Tibial nerve (tissue), 4 donors: Measurements from ENCODE around the gene PHACTR1. TPM values are rescaled to one million over a fixed set of nuclear protein-coding genes. Genes with fewer than 3 reads are reported as not detected.

ENCODE experiments used
- DNase-seq, 2 donors: peaks; one replicate each; pipeline ENCODE4 v3.0.0-alpha.2; 2019; ENCODE audit warnings: low spot score in 2 of 2
- H3K27ac ChIP-seq, 4 donors: fragments of 200-600 bp; sonication (generic) in 3 of 4; one replicate each; pipeline ENCODE4 v1.5.1; 2017 to 2019; ENCODE audit warnings: mild to moderate bottlenecking in 1 of 4
- H3K27me3 ChIP-seq, 2 donors: fragments of 200-600 bp; sonication (generic) in 1 of 2; one replicate each; pipeline versions ENCODE4 v1.5.1 to v1.6.0; 2017 to 2019
- H3K36me3 ChIP-seq, 3 donors: fragments of 200-600 bp; sonication (generic); one replicate each; pipeline ENCODE4 v1.5.1; 2018 to 2019
- H3K4me1 ChIP-seq, 4 donors: fragments of 200-600 bp; sonication (generic) in 3 of 4; one replicate each; pipeline ENCODE4 v1.5.1; 2017 to 2019
- H3K4me3 ChIP-seq, 4 donors: fragments of 200-600 bp; sonication (generic) in 3 of 4; one replicate each; pipeline ENCODE4 v1.5.1; 2017 to 2019; ENCODE audit warnings: mild to moderate bottlenecking in 1 of 4, moderate library complexity in 1 of 4
- H3K9me3 ChIP-seq, 4 donors: fragments of 200-600 bp; sonication (generic) in 3 of 4; one replicate each; pipeline ENCODE4 v1.5.1; 2017 to 2019
- CTCF ChIP-seq, 5 experiments: fragments of 200-600 bp in 3 of 5; fragments of 450-650 bp in 2 of 5; sonication (generic) in 3 of 5; IDR thresholded peaks; one replicate each; pipeline ENCODE4 v1.5.1; 2016 to 2019; ENCODE audit warnings: antibody characterized with exemption in 5 of 5, mild to moderate bottlenecking in 3 of 5, moderate library complexity in 2 of 5
- EP300 ChIP-seq, 2 donors: sonication (generic); formaldehyde crosslinking; IDR thresholded peaks; one replicate each; pipeline ENCODE4 v1.6.1; 2017; ENCODE audit warnings: antibody characterized with exemption in 2 of 2, mild to moderate bottlenecking in 1 of 2
- POLR2A ChIP-seq, 2 donors: fragments of 450-650 bp; IDR thresholded peaks; one replicate each; pipeline ENCODE4 v1.6.1; 2017; ENCODE audit warnings: antibody characterized with exemption in 2 of 2, mild to moderate bottlenecking in 2 of 2, moderate library complexity in 2 of 2
- WGBS, 2 donors: methylation state at CpG; one replicate each; pipeline ENCODE4 v1.1.5; 2018; 5-methylcytosine and 5-hydroxymethylcytosine counted together
- total RNA-seq, 4 donors: library from RNA; depleted of rRNA; stranded (reverse); fragments of >200 nt; gene quantifications; one replicate each; pipeline ENCODE4 v1.1.0, GENCODE V29; 2016

Gene PHACTR1
- total RNA-seq, 4 donors from 2014 or later = 1.5 to 2.7 (median 1.6) TPM

- Histone ChIP-seq H3K27ac (no peak overlapping the region), H3K36me3 (no peaks in the 10 kb centered on the region), H3K9me3 (peaks cover 0 to 5% (median 2%) of the 10 kb centered on the region in 4 donors), H3K4me1 (peaks cover 0 to 10% (median 0%) of the 10 kb centered on the region in 4 donors), H3K4me3 (no peak overlapping the region), H3K27me3 (peaks cover 0 to 6% of the 10 kb centered on the region in 2 donors)
- TF ChIP-seq EP300 (IDR thresholded peaks at IDR 0.05) (no peak), CTCF (IDR thresholded peaks at IDR 0.05) (no peak), POLR2A (IDR thresholded peaks at IDR 0.05) (no peak)
- 74 to 77% methylated on average over 4 of the region's 4 CpGs for WGBS, 2 donors
- DNase-seq = no peak
These were observed 175.6 kb downstream of the PHACTR1 start for GRCh38 chr6:12892151-12892550.

- Histone ChIP-seq H3K27me3 (peaks cover 0 to 6% of the 10 kb centered on the region in 2 donors), H3K36me3 (no peaks in the 10 kb centered on the region), H3K4me1 (peaks cover 0 to 10% (median 0%) of the 10 kb centered on the region in 4 donors), H3K27ac (no peak overlapping the region), H3K4me3 (no peak overlapping the region), H3K9me3 (peaks cover 0 to 5% (median 2%) of the 10 kb centered on the region in 4 donors)
- 71 to 78% methylated on average over 4 of the region's 4 CpGs for WGBS, 2 donors
- DNase-seq = no peak
- TF ChIP-seq POLR2A (IDR thresholded peaks at IDR 0.05) (no peak), CTCF (IDR thresholded peaks at IDR 0.05) (no peak), EP300 (IDR thresholded peaks at IDR 0.05) (no peak)
These were observed 176.5 kb downstream of the PHACTR1 start for GRCh38 chr6:12893036-12893435.

- Histone ChIP-seq H3K4me3 (no peak overlapping the region), H3K4me1 (peaks cover 0 to 10% (median 0%) of the 10 kb centered on the region in 4 donors), H3K27ac (no peak overlapping the region), H3K36me3 (no peaks in the 10 kb centered on the region), H3K27me3 (peaks cover 0 to 6% of the 10 kb centered on the region in 2 donors), H3K9me3 (peaks cover 0 to 5% (median 2%) of the 10 kb centered on the region in 4 donors)
- DNase-seq = no peak
- WGBS, 2 donors = 80 to 82% methylated on average over 3 of the region's 3 CpGs
- TF ChIP-seq POLR2A (IDR thresholded peaks at IDR 0.05) (no peak), CTCF (IDR thresholded peaks at IDR 0.05) (no peak), EP300 (IDR thresholded peaks at IDR 0.05) (no peak)
These were observed 179.2 kb downstream of the PHACTR1 start for GRCh38 chr6:12895721-12896120.

- Histone ChIP-seq H3K4me3 (no peak overlapping the region), H3K27ac (no peak overlapping the region), H3K36me3 (no peaks in the 10 kb centered on the region), H3K27me3 (peaks cover 0 to 6% of the 10 kb centered on the region in 2 donors), H3K4me1 (peaks cover 0 to 10% (median 0%) of the 10 kb centered on the region in 4 donors), H3K9me3 (peaks cover 0 to 3% (median 1%) of the 10 kb centered on the region in 4 donors)
- WGBS, 2 donors = 63 to 65% methylated on average over 7 of the region's 7 CpGs
- no peak for DNase-seq
- TF ChIP-seq CTCF (IDR thresholded peaks at IDR 0.05) = no peak
- no peak for TF ChIP-seq EP300 (IDR thresholded peaks at IDR 0.05)
- no peak for TF ChIP-seq POLR2A (IDR thresholded peaks at IDR 0.05)
These were observed 179.7 kb downstream of the PHACTR1 start for GRCh38 chr6:12896208-12896733.

GRCh38 chr6:12898603-12899002 is 182.0 kb downstream of the PHACTR1 start:
- H3K27ac ChIP-seq = no peak overlapping the region
- no peak for TF ChIP-seq EP300 (IDR thresholded peaks at IDR 0.05)
- no peak for TF ChIP-seq POLR2A (IDR thresholded peaks at IDR 0.05)
- no peak for TF ChIP-seq CTCF (IDR thresholded peaks at IDR 0.05)
- H3K4me3 ChIP-seq = no peak overlapping the region
- no peak for DNase-seq
- H3K36me3 ChIP-seq = no peaks in the 10 kb centered on the region
- peaks cover 0 to 6% of the 10 kb centered on the region in 2 donors for H3K27me3 ChIP-seq
- WGBS, 2 donors = 89 to 90% methylated on average over 10 of the region's 10 CpGs
- peaks cover 0 to 6% (median 0%) of the 10 kb centered on the region in 4 donors for H3K4me1 ChIP-seq
- no peaks in the 10 kb centered on the region for H3K9me3 ChIP-seq
